Gastrocnemius medialis (tissue), 4 donors: ENCODE results near the gene KRT75. TPM values are rescaled to one million over a fixed set of nuclear protein-coding genes. Genes with fewer than 3 reads are reported as not detected.
"Not testable (repeated sequence)": the region's sequence is repeated elsewhere in the genome, so short reads cannot be mapped to it uniquely, and the experiment has no call there.

ENCODE experiments used
- ATAC-seq, 2 donors: fragments of 150-250 bp; one replicate each; pipeline ENCODE4 v1.9.1; 2016
- DNase-seq, 2 donors: peaks; one replicate each; pipeline ENCODE4 v3.0.0-alpha.2; 2019
- H3K27ac ChIP-seq, 4 donors: fragments of 200-600 bp; sonication (generic); 1 replicate in 1 of 4; 2 replicates in 3 of 4; pipeline ENCODE4 v1.5.1; 2016 to 2018; ENCODE audit warnings: mild to moderate bottlenecking in 2 of 4, moderate library complexity in 1 of 4
- H3K27me3 ChIP-seq, 3 donors: fragments of 200-600 bp; sonication (generic) in 2 of 3; 1 replicate in 1 of 3; 2 replicates in 2 of 3; pipeline versions ENCODE4 v1.5.1 to v1.6.0; 2016 to 2019; ENCODE audit warnings: mild to moderate bottlenecking in 1 of 3, moderate library complexity in 1 of 3
- H3K36me3 ChIP-seq, 2 donors: fragments of 200-600 bp; sonication (generic) in 1 of 2; one replicate each; pipeline ENCODE4 v1.5.1; 2017 to 2018
- H3K4me1 ChIP-seq, 2 donors: fragments of 200-600 bp; sonication (generic) in 1 of 2; one replicate each; pipeline ENCODE4 v1.5.1; 2016 to 2017; ENCODE audit warnings: mild to moderate bottlenecking in 2 of 2
- H3K4me3 ChIP-seq, 4 donors: fragments of 200-600 bp; sonication (generic) in 3 of 4; 1 replicate in 1 of 4; 2 replicates in 3 of 4; pipeline ENCODE4 v1.5.1; 2016 to 2019; ENCODE audit warnings: mild to moderate bottlenecking in 2 of 4
- H3K9me3 ChIP-seq, 3 donors: fragments of 200-600 bp; sonication (generic) in 2 of 3; 1 replicate in 1 of 3; 2 replicates in 2 of 3; pipeline ENCODE4 v1.5.1; 2016 to 2019
- CTCF ChIP-seq, 5 experiments: fragments of 450-650 bp in 3 of 5; fragments of 200-600 bp in 2 of 5; sonication (generic) in 2 of 5; IDR thresholded peaks in 4 of 5; conservative IDR thresholded peaks in 1 of 5; 1 replicate in 4 of 5; 2 replicates in 1 of 5; pipeline ENCODE4 v1.5.1; 2016 to 2019; ENCODE audit warnings: antibody characterized with exemption in 5 of 5, mild to moderate bottlenecking in 3 of 5, moderate library complexity in 3 of 5
- POLR2A ChIP-seq, 2 donors: fragments of 450-650 bp; IDR thresholded peaks; one replicate each; pipeline ENCODE4 v1.6.1; 2017; ENCODE audit warnings: antibody characterized with exemption in 2 of 2, mild to moderate bottlenecking in 2 of 2, moderate library complexity in 2 of 2
- in situ Hi-C, 4 donors: fragments of 200-750 bp; cut with MboI; loops; one replicate each; pipeline versions ENCODE4 v1.15.0 to v1.8.0; 2017; ENCODE audit warnings: low sequenced_read_pairs in 4 of 4
- intact Hi-C: fragments of 100-400 bp; cut with DNase I; formaldehyde crosslinking; loops from one replicate; pipeline ENCODE4 v1.15.1; 2023; ENCODE audit warnings: low total_unique reads
- total RNA-seq, 4 donors: library from RNA; depleted of rRNA; stranded (reverse); fragments of >200 nt; gene quantifications; one replicate each; pipeline versions ENCODE4 v1.1.0 to v1.2.3, GENCODE V29; 2016

KRT75 gene
- total RNA-seq, 4 donors from 2014 or later, result not detected

GRCh38 chr12:52411815-52412214, 22.4 kb downstream of the KRT75 start:
- no peak for DNase-seq
- no peak for ATAC-seq

DNA sequence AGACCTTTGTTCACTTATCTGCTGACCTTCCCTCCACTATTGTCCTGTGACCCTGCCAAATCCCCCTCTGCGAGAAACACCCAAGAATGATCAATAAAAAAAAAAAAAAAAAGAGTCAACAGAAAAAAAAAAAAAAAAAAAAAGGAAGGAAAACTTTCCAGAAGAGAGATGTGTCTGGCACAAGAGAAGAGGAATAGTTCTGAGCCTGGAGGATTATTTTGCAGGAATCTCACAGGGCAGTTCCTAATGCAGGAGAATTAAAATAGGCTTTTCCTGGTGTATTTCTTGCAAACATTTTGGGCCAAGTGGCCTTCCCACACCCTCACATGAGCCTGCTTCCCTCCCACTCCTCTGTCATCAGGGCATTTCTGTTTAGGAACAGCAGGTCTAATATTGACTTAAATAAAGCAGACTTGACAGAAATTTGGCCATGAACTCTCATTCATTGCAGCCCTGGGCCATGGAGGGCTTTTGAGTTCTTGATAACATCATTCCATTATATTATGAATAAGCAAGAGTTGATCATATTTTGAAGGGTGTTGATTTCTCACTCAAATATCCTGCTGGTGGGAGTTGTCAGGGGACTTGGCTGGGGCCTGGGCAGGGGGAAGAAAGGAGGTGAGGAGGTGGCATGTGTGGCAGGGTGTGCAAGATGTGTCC, 23.5 kb downstream of the KRT75 start:
- H3K27me3 ChIP-seq, in situ Hi-C loops, H3K36me3 ChIP-seq, intact Hi-C loops, DNase-seq, H3K27ac ChIP-seq, H3K4me3 ChIP-seq, H3K9me3 ChIP-seq, H3K4me1 ChIP-seq, ATAC-seq: not testable (repeated sequence)

More at GRCh38 chr12:52411815-52412214, 22.4 kb downstream of the KRT75 start:
- Histone ChIP-seq H3K4me1 (no peaks in the 10 kb centered on the region), H3K27me3 (peaks cover 0 to 2% (median 0%) of the 10 kb centered on the region in 3 donors), H3K36me3 (no peaks in the 10 kb centered on the region), H3K9me3 (no peaks in the 10 kb centered on the region), H3K27ac (no peak overlapping the region), H3K4me3 (no peak overlapping the region)
- intact Hi-C loops (no loop called here), in situ Hi-C loops (no loop called here)
- TF ChIP-seq POLR2A (IDR thresholded peaks at IDR 0.05) (no peak), CTCF (IDR thresholded peaks at IDR 0.05 in 4 of 5, conservative IDR thresholded peaks at IDR 0.05 in 1 of 5) (no peak)

GRCh38 chr12:52407918-52408317, 26.3 kb downstream of the KRT75 start:
- intact Hi-C loops, result no loop called here
- ATAC-seq (no peak), DNase-seq (no peak)
- H3K27me3 ChIP-seq, result peaks cover 0 to 2% (median 0%) of the 10 kb centered on the region in 3 donors
- in situ Hi-C loops, result no loop called here
- H3K36me3 ChIP-seq, result no peaks in the 10 kb centered on the region
- H3K9me3 ChIP-seq, result no peaks in the 10 kb centered on the region
- TF ChIP-seq CTCF (IDR thresholded peaks at IDR 0.05 in 4 of 5, conservative IDR thresholded peaks at IDR 0.05 in 1 of 5) (no peak), POLR2A (IDR thresholded peaks at IDR 0.05) (no peak)
- no peak overlapping the region for H3K27ac ChIP-seq
- no peaks in the 10 kb centered on the region for H3K4me1 ChIP-seq
- H3K4me3 ChIP-seq, result no peak overlapping the region

DNA sequence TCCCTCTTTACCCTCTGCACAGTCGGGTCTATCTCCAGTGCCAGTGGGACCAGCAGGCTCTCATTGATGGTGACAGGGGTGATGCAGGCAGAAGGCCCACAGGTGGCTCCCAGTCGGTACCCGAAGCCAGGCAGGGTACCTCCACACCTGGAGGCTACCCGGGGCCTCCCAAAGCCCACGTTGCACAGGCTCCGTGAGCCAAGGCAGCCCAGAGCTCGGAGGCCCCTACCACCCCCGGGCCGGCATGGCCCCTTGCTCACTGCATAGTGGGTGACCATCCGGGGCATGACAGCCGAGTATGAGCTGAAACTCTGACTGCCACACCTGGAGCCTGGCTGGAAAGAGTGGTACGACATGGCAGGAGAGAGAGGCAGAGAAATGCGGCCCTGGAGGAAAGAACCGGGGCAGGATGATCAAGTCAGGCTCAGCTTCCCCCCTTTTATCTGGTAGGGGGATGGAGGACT, 28.2 kb downstream of the KRT75 start, which contains the start of gene KRT82:
Gene KRT82, minus strand, starts transcription at position 414 of the 464 bp plus-strand sequence. Its CDS starts 58 bp downstream, at position 356.
- intact Hi-C loops, result no loop called here
- Histone ChIP-seq H3K4me3 (no peak within 1 kb of the TSS), H3K4me1 (no peaks in the 10 kb centered on the region), H3K27me3 (peaks cover 0 to 2% (median 0%) of the 10 kb centered on the region in 3 donors), H3K9me3 (no peaks in the 10 kb centered on the region), H3K36me3 (no peaks in the 10 kb centered on the region), H3K27ac (no peak within 1 kb of the TSS)
- in situ Hi-C loops, result no loop called here
- ATAC-seq (no peak), DNase-seq (no peak)
- TF ChIP-seq POLR2A (IDR thresholded peaks at IDR 0.05) (no peak), CTCF (IDR thresholded peaks at IDR 0.05 in 4 of 5, conservative IDR thresholded peaks at IDR 0.05 in 1 of 5) (no peak)

DNA sequence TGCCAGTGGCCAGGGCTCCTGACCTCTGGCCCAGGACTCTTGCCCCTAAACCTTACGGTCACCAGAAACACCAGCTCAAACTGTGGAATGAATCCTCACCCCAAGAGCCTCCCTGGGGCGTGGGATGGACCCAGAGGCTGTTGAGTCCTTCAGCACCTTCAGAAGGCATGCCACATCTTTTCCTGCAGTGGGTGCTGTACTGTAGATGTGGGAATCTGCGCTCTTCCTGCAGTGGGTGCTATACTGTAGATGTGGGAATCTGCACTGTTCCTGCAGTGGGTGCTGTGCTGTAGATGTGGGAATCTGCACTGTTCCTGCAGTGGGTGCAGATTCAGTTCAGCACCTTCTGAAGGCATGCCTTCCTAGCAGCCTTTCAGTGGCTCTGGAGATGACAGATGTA, 29.2 kb downstream of the KRT75 start:
- TF ChIP-seq CTCF (IDR thresholded peaks at IDR 0.05 in 4 of 5, conservative IDR thresholded peaks at IDR 0.05 in 1 of 5) (no peak), POLR2A (IDR thresholded peaks at IDR 0.05) (no peak)
- intact Hi-C loops, result no loop called here

More for the DNA sequence above, 29.2 kb downstream of the KRT75 start:
- H3K9me3 ChIP-seq, result no peaks in the 10 kb centered on the region
- no peak overlapping the region for H3K4me3 ChIP-seq
- H3K27ac ChIP-seq, result no peak overlapping the region
- peaks cover 0 to 2% (median 0%) of the 10 kb centered on the region in 3 donors for H3K27me3 ChIP-seq
- DNase-seq (no peak), ATAC-seq (no peak)
- H3K4me1 ChIP-seq, result no peaks in the 10 kb centered on the region
- in situ Hi-C loops, result no loop called here
- H3K36me3 ChIP-seq, result no peaks in the 10 kb centered on the region
